ENCODE data around the gene TSPAN33. TPM values are rescaled to one million over a fixed set of nuclear protein-coding genes. Genes with fewer than 3 reads are reported as not detected.
A peak's percentile ranks its signal among the peaks of the same experiment; 100 is the strongest.

The TSPAN33 gene
- total RNA-seq, 1 experiment from 2014 or later = 12.4 TPM

DNA sequence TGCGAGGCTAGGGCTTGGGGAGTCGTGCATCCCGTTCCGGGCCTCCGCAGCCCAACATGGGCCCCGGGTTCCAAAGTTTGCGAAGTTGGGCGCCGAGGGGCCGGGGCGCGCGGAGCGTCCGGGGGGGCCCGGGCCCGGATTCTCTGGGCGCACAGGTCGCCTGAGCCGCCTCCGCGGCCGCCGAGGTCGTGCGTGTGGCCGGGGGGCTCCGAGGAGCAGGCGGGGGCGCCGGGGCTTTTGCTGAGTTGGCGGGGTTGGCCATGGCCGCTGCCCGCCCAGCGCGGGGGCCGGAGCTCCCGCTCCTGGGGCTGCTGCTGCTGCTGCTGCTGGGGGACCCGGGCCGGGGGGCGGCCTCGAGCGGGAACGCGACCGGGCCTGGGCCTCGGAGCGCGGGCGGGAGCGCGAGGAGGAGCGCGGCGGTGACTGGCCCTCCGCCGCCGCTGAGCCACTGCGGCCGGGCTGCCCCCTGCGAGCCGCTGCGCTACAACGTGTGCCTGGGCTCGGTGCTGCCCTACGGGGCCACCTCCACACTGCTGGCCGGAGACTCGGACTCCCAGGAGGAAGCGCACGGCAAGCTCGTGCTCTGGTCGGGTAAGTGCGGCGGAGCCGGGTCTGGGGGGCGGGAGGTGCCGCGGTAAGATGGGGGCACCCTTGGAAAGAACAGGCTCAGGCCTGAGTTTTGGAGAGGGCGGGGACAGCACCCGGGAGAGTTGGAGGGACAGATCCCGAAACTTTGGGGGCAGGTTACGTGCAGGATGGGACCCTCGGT lies 44.6 kb downstream of the TSPAN33 start:
- Mint-ChIP-seq H3K9me3 (ENCODE audit: low read depth, unreplicated experiment) (no peaks in the 10 kb centered on the region), H3K4me3 (ENCODE audit: low read depth, unreplicated experiment) (peak overlapping the region; percentile 65), H3K4me1 (ENCODE audit: low read depth, unreplicated experiment) (peaks cover 9% of the 10 kb centered on the region), H3K27ac (ENCODE audit: unreplicated experiment) (no peak overlapping the region), H3K27me3 (ENCODE audit: unreplicated experiment) (peaks cover 55% of the 10 kb centered on the region), H3K36me3 (ENCODE audit: insufficient read depth, unreplicated experiment) (peaks cover 5% of the 10 kb centered on the region)
- BruUV-seq (replicated peaks) = no TSS peak
- DNase-seq = peak; percentile 19
- TF ChIP-seq, protein P1, sequence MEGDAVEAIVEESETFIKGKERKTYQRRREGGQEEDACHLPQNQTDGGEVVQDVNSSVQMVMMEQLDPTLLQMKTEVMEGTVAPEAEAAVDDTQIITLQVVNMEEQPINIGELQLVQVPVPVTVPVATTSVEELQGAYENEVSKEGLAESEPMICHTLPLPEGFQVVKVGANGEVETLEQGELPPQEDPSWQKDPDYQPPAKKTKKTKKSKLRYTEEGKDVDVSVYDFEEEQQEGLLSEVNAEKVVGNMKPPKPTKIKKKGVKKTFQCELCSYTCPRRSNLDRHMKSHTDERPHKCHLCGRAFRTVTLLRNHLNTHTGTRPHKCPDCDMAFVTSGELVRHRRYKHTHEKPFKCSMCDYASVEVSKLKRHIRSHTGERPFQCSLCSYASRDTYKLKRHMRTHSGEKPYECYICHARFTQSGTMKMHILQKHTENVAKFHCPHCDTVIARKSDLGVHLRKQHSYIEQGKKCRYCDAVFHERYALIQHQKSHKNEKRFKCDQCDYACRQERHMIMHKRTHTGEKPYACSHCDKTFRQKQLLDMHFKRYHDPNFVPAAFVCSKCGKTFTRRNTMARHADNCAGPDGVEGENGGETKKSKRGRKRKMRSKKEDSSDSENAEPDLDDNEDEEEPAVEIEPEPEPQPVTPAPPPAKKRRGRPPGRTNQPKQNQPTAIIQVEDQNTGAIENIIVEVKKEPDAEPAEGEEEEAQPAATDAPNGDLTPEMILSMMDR (IDR thresholded peaks at IDR 0.05; ENCODE audit: unreplicated experiment) = no peak
- intact Hi-C loops (cut with micrococcal nuclease; ENCODE audit: unreplicated experiment) = no loop called here
- CTCF ChIA-PET = no interaction called here

DNA sequence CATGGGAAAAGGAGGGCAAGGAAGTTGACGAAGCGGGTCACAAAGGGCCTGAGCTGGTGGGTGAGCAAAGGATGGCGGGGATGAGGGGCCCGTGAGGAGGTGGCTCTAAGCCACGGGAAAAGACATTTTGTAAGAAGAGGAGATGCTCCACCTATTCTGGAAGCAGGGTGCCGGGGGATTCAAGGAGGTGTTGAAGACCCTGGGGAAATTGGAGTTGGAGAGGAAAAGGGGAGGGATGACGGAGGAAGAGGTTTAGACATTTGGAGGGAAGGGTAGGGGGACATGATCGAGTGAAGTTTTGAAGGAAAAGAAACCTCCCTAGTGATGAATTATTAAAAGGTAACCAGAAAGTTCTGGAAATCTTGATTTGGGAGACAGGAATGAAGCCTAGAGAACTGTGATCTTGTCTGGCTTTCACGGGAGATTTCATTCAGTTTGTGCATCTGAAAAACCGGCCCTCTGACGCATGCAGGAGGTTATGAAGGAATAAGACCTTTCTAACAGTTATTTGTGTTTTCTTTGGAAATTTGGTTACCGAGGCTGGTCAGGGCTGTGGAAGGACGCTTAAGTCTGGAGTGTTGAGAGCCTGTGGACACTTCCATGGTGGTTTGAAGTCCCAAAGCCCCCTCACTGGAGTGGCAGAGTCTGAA lies 45.3 kb downstream of the TSPAN33 start:
- Mint-ChIP-seq H3K9me3 (ENCODE audit: low read depth, unreplicated experiment) (no peaks in the 10 kb centered on the region), H3K4me1 (ENCODE audit: low read depth, unreplicated experiment) (peaks cover 9% of the 10 kb centered on the region), H3K4me3 (ENCODE audit: low read depth, unreplicated experiment) (peak overlapping the region; percentile 65), H3K36me3 (ENCODE audit: insufficient read depth, unreplicated experiment) (peaks cover 5% of the 10 kb centered on the region), H3K27ac (ENCODE audit: unreplicated experiment) (no peak overlapping the region), H3K27me3 (ENCODE audit: unreplicated experiment) (peaks cover 55% of the 10 kb centered on the region)
- TF ChIP-seq, protein P1 (IDR thresholded peaks at IDR 0.05; ENCODE audit: unreplicated experiment) = no peak
- no peak for DNase-seq
- CTCF ChIA-PET = no interaction called here
- no TSS peak for BruUV-seq (replicated peaks)
- intact Hi-C loops (cut with micrococcal nuclease; ENCODE audit: unreplicated experiment) = no loop called here

DNA sequence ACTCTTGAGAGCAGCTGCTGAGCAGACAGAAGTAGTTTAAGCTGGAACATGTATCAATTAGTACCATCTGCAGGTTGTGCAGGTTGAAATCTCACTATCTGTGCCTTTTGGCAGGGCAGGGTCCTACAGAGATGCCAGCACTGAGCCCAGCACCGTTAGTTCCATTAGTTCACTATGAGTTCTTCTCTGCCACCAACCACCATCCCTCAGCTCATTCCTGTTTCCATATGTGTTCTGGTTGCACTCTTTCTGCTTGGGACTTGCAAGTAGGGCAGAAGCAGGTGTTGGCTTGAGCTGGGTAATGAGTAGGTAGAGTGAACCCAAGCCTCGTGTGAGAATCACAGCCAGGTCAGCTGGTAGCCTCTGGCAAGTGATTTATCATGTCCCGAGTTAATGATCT lies 46.8 kb downstream of the TSPAN33 start:
- TF ChIP-seq, protein P1 (IDR thresholded peaks at IDR 0.05; ENCODE audit: unreplicated experiment) = no peak
- no peak overlapping the region for H3K27ac Mint-ChIP-seq (ENCODE audit: unreplicated experiment)
- intact Hi-C loops (cut with micrococcal nuclease; ENCODE audit: unreplicated experiment) = no loop called here
- H3K36me3 Mint-ChIP-seq (ENCODE audit: insufficient read depth, unreplicated experiment) = peaks cover 5% of the 10 kb centered on the region
- H3K9me3 Mint-ChIP-seq (ENCODE audit: low read depth, unreplicated experiment) = no peaks in the 10 kb centered on the region
- no peak for DNase-seq
- CTCF ChIA-PET = no interaction called here
- H3K4me1 Mint-ChIP-seq (ENCODE audit: low read depth, unreplicated experiment) = peaks cover 9% of the 10 kb centered on the region
- peaks cover 55% of the 10 kb centered on the region for H3K27me3 Mint-ChIP-seq (ENCODE audit: unreplicated experiment)
- no TSS peak for BruUV-seq (replicated peaks)
- no peak overlapping the region for H3K4me3 Mint-ChIP-seq (ENCODE audit: low read depth, unreplicated experiment)

DNA sequence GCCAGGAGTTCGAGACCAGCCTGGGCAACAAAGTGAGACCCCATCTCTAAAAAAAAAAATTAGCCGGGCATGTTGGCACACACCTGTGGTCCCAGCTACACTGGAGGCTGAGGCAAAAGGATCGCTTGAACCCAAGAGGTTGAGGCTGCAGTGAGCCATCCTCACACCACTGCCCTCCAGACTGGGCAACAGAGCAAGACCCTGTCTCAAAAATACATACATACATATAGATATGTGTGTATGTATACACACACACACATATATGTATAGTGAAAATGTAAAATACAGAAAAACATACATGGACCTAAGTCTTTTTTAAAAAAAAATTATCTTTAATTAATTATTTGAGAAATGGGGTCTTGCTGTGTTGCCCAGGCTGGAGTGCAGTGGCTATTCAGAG lies 49.4 kb downstream of the TSPAN33 start:
- no peak for DNase-seq
- Mint-ChIP-seq H3K36me3 (ENCODE audit: insufficient read depth, unreplicated experiment) (no peaks in the 10 kb centered on the region), H3K27ac (ENCODE audit: unreplicated experiment) (no peak overlapping the region), H3K9me3 (ENCODE audit: low read depth, unreplicated experiment) (no peaks in the 10 kb centered on the region), H3K27me3 (ENCODE audit: unreplicated experiment) (peaks cover 48% of the 10 kb centered on the region), H3K4me3 (ENCODE audit: low read depth, unreplicated experiment) (no peak overlapping the region), H3K4me1 (ENCODE audit: low read depth, unreplicated experiment) (peaks cover 9% of the 10 kb centered on the region)
- intact Hi-C loops (cut with micrococcal nuclease; ENCODE audit: unreplicated experiment) = no loop called here
- no TSS peak for BruUV-seq (replicated peaks)
- TF ChIP-seq, protein P1 (IDR thresholded peaks at IDR 0.05; ENCODE audit: unreplicated experiment) = no peak
- CTCF ChIA-PET = no interaction called here
